Hematopoietic multipotent progenitor cell treated with erythropoietin and hydrocortisone succinate and interleukin-3 and kit ligand, for 17 days (in vitro differentiated cells): ENCODE results near the gene KLK8.

Source experiments
- DNase-seq: peaks from one replicate; pipeline ENCODE4 v3.0.0-alpha.2; 2015; ENCODE audit warnings: low spot score

Gene KLK8, protein sequence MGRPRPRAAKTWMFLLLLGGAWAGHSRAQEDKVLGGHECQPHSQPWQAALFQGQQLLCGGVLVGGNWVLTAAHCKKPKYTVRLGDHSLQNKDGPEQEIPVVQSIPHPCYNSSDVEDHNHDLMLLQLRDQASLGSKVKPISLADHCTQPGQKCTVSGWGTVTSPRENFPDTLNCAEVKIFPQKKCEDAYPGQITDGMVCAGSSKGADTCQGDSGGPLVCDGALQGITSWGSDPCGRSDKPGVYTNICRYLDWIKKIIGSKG

GRCh38 chr19:51001515-51001914 lies at the start of gene KLK8:
Gene KLK8 (minus strand): TSS chr19:51001604. CDS start chr19:51001167, 437 bp downstream.
- no peak for DNase-seq

GRCh38 chr19:51047031-51047335 lies 45.6 kb upstream of the KLK8 start:
- no peak for DNase-seq

- DNase-seq: no peak
Observed at GRCh38 chr19:51044327-51044726, 42.9 kb upstream of the KLK8 start.

GRCh38 chr19:51043497-51043896 lies 42.1 kb upstream of the KLK8 start:
- no peak for DNase-seq

- DNase-seq: no peak
Observed at GRCh38 chr19:51040151-51040550, 38.7 kb upstream of the KLK8 start.

- DNase-seq: no peak
Observed at GRCh38 chr19:51036519-51036918, 35.1 kb upstream of the KLK8 start.

DNA sequence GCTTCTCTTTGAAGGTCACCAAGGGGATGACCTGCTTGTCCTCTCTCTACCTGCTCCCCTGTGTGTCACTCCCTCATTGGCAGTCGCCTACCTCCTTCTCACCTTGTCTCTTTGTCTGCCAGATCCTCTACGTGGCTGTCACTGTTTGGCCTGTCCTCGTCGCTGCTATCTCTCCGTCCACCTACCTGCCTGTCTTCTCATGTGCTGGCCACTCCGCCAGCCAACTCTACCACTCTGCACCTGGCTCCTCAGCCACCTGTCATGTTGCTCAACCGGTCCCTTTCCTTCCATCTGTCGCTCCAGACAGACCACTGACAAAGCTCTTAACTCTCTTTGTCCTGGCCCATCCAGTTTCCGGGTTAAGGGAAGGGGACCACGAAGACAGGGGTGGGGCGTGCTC lies 33.3 kb upstream of the KLK8 start, which contains the start of gene KLK12:
TSS of gene KLK12 (minus strand) at position 299 of the 400 bp plus-strand sequence. CDS start 381 bp downstream, outside the sequence.
- no peak for DNase-seq

- no peak for DNase-seq
Observed at GRCh38 chr19:51031880-51032225, 30.4 kb upstream of the KLK8 start.

GRCh38 chr19:51031220-51031879 lies 29.9 kb upstream of the KLK8 start:
- DNase-seq: no peak

DNA sequence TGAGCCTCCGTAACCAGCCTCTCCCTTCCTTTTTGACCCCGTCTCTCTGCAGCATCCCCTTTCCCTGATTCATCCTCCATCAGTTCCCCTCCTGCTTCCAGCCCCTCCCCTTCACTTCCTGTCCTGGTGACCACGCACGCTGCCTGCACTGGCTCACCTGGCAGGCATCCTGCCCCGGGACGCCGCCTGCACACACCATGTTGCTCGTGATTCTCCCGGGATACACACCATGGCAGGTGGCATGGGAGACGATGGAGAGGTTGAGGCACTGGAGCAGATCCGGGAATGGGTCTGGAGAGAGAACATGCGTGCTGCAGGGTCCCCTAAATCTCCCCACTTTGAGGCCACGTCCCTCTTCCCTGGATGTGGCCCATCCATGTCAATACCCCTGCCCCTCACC lies 29.2 kb upstream of the KLK8 start:
- DNase-seq: no peak

GRCh38 chr19:51029718-51030117 lies 28.3 kb upstream of the KLK8 start:
- DNase-seq: no peak

DNA sequence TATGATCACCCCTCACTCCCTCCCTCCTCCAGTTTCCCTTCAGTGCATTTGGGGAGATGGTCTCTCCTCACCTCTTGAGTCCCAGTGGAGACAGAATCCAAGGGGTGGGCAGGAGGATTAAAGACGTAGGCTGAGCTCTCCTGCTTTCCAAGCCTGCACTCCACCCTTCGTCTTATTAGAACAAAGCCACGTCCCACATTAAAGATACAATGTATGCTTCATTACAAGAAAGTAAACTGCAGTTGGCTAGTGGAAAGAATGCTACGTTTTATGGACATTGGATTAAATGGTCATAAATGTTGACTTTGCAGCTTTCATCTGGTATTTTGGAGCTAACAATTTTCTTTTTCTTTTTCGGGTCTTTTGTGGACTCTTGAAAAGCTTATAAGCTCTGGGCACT lies 26.5 kb upstream of the KLK8 start:
- DNase-seq: no peak

- no peak for DNase-seq
Observed at GRCh38 chr19:51027126-51027806, 25.9 kb upstream of the KLK8 start.

DNA sequence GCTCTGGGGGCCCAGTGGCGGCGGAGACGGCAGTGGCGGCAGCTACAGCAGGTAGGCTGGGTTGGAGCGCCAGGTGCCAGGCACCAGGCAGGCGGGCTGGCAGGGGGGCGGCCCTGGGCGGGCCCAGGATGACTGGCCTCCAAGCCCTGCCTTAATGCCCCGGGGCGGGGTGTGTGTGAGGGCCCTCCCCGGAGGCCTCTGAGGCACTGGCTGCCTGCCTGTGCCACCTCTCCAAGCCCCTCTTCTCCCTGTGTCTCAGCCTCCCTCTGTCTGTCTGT lies 25.1 kb upstream of the KLK8 start, which contains the start of gene KLK11:
TSS of gene KLK11 (minus strand) at position 63 of the 278 bp plus-strand sequence. CDS start 985 bp downstream, outside the sequence.
- no peak for DNase-seq

GRCh38 chr19:51025809-51026553 lies 24.6 kb upstream of the KLK8 start:
- DNase-seq: no peak

DNA sequence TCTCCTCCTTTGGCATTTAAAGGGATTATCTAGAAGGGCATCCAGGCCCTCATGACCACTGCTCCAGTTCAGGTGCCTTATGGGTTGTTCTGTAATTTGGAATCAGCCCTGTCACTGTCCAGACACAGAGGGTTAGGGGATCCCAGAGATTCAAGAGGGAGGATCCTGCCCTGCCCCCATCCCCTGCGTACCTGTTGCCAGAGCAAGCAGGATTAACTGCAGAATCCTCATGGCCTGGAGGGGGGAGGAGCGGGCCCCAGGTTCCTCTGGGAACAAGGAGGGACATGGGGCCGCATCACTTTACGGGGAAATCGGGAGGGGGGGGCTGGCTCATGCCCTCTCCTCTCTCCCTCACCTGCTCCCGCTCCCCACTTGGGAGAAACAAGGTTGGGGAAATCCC lies 24.0 kb upstream of the KLK8 start:
- DNase-seq: no peak

GRCh38 chr19:51024924-51025323 lies 23.5 kb upstream of the KLK8 start:
- no peak for DNase-seq

DNA sequence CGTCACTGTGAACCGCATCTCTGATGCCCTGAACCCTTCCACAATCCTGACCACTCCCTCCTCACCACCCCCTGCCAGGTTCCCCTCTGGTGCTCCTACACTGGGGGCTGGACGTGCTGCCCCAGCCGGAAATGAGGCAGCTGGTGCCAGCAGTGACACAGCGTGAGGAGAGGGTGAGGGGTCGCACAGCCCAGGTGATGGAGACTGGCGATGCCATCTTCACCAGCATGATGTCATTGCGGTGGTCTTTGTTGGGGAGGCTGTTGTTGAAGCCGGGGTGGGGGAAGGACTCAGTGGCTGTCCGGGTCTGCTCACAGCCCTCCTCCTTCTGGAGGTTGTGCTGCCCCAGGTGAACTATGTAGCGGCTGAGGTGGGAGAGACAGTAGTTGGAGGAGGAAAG lies 22.5 kb upstream of the KLK8 start:
- no peak for DNase-seq

GRCh38 chr19:51022526-51022925 lies 21.1 kb upstream of the KLK8 start:
- DNase-seq: no peak

DNA sequence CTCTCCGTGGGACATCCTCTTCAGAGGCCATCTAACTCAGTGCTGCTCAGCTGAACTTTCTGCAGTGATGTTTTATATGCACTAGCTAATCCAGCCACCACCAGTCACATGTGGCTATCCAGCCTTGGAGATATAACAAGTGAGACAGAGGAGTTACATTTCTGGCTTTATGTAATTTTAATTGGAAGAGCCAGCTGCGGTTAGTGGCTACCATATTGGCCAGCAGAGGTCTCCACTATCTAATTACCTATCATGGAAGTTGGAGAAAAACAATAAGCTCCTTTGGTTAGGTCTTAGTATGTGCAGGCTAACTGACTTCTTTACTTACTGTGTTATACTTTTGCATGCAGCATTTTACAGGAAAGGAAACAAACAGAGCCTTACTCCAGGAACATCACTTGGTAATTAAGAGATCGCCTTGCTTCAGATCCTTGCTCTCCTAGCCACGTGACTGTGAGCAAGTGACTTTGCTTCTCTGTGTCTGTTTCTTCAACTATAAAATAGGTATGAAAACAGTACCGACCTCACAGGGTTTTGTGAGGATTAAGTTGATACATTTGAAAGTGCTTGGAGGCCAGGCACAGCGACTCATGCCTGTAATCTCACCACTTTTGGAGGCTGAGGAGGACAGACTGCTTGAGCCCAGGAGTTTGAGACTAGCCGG lies 19.7 kb upstream of the KLK8 start:
- peak; percentile 7 for DNase-seq

DNA sequence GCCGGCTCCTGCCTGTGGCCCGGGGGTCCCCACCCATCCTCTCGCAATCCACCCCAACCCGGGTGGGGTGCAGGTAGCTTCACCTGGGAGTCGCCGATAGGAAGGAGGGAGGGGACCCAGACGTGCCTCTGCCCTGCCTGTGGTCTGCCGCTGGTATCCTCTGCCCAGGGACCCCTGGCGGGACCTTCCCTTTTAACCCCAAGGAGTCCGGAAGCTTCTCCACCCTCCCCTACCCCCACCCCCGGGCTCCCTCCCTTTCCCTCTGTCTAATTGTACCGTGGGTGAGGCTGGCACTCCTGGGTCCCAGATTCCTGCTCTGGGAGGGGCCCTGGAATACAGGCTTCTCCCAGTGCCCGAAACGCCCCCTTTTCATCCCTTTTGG lies 18.1 kb upstream of the KLK8 start, which contains the start of gene KLK10:
TSS of gene KLK10 (minus strand) at position 166 of the 382 bp plus-strand sequence. CDS start 579 bp downstream, outside the sequence.
- DNase-seq: no peak
